HG03108 (cell line): Measurements from ENCODE around the gene OGDHL.
"Not testable (repeated sequence)": the region's sequence is repeated elsewhere in the genome, so short reads cannot be mapped to it uniquely, and the experiment has no call there.

Experiments used
- ATAC-seq: cut with Tn5 transposase; IDR thresholded peaks from one replicate; pipeline ENCODE4 v1.9.1; 2021; ENCODE audit warnings: moderate library complexity; ENCODE audit not compliant: unreplicated experiment

The OGDHL gene

DNA sequence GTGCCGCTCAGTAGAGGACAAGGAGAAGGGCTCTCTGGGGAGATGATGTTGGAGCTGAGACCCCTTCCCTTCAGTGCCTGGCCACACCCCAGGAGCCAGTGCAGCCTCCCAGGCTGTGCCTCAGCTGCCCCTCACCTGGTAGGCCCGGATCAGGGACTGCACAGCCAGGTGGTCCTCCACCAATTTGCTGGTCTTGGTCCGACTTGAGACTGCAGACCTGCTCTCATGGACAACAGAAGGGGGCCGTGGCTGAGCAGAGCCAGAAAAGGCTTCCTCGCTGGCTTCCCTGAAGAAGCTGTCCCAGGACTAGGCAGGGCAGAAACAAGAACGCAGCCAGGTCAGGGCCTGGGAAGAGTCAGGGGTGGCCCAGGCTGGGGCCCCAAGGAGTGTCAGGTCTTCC, 5.5 kb downstream of the OGDHL start:
- no peak for ATAC-seq

GRCh38 chr10:49756031-49756430, 6.1 kb downstream of the OGDHL start:
- no peak for ATAC-seq

DNA sequence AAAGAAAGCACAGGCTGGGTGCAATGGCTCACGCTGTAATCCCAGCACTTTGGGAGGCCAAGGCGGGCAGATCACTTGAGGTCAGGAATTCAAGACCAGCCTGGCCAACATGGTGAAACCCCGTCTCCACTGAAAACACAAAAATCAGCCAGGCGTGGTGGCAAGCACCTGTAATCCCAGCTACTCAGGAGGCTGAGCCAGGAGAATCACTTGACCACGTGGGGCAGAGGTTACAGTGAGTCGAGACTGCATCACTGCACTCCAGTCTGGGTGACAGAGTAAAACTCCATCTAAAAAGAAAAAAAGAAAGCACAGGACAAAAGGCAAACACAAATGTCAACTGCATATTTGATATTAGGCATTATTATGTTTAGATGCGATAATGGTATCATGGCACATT, 7.2 kb downstream of the OGDHL start:
- not testable (repeated sequence) for ATAC-seq

DNA sequence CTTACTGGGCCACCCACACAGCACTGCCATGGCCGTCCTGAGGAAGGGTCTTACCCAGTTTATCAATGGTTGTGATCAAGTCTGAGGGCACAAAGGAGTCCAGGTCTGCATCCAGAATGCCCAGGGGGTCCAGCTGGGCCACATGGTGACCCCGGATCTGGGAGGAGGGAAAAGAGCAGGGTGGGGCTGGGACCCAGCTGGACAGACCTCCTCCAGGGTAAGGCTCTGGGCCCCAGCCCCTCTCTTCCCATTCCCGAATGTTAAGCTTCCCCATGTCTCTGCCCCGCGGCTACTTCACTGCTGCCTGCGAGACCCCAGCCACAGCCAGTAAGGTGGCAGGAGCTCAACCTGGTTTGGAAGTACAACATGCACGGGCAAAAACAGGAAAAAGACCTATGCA, 9.5 kb downstream of the OGDHL start:
- no peak for ATAC-seq

DNA sequence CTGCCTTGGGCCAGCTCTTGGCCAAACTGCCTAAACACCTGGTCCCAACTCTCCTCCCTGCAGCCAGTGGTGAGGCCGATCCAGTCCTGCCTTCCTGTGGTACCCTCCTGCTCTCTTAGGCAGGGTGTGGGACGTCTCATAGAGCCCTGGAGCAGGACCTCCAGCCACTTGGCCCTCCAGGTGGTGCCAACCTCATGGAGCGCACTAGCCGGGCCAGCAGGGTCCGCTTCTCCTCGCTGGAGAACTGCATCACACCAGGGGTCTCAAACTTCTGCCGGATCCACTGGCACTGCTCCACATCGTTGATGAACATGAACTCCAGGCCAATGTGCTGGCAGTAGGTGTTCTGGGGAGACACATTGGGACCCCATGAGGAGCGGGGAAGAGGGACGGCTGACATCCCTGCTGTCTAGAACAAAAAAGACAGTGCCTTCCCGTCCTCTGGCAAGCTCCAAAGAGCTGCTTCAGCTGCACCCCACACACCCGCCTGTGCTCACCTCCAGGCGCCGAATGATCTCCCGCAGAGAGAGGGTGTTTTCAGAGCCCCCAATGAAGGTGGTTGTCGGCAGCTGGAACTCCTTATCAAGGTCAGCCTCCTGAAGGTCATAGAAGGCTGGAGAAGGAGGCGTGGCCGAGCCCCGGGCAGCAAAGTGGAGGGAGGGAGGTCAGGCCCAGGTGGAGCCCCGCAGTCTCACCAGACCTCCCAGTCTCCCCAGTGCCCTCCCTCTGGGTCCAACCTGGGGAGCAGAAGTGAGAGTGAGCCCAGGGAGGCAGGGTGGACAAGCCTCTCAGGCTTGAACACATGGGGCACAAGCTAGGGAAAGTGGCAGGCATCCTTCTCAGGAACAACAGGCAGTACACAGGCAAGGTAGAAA, 10.2 kb downstream of the OGDHL start:
- ATAC-seq = no peak

GRCh38 chr10:49751216-49751615, 10.9 kb downstream of the OGDHL start:
- no peak for ATAC-seq

DNA sequence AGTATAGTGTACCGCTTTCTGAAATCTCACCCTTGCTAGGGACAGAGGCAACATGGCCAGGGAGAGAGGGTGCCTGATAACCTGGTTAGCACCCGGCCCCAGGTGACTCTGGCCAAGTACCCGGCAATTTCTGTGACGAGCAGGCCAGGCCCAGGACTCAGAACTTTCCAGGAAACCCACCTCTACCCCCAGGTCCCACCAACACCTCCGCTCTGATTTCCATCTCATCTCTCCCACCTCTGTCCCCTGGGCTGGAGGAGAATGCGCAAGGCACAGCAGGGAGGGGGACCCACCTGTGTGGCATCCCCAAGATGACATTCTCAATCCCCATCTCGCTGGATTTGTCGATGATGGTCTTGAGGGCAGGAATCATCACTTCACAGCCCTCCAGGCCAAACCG, 11.6 kb downstream of the OGDHL start:
- no peak for ATAC-seq

DNA sequence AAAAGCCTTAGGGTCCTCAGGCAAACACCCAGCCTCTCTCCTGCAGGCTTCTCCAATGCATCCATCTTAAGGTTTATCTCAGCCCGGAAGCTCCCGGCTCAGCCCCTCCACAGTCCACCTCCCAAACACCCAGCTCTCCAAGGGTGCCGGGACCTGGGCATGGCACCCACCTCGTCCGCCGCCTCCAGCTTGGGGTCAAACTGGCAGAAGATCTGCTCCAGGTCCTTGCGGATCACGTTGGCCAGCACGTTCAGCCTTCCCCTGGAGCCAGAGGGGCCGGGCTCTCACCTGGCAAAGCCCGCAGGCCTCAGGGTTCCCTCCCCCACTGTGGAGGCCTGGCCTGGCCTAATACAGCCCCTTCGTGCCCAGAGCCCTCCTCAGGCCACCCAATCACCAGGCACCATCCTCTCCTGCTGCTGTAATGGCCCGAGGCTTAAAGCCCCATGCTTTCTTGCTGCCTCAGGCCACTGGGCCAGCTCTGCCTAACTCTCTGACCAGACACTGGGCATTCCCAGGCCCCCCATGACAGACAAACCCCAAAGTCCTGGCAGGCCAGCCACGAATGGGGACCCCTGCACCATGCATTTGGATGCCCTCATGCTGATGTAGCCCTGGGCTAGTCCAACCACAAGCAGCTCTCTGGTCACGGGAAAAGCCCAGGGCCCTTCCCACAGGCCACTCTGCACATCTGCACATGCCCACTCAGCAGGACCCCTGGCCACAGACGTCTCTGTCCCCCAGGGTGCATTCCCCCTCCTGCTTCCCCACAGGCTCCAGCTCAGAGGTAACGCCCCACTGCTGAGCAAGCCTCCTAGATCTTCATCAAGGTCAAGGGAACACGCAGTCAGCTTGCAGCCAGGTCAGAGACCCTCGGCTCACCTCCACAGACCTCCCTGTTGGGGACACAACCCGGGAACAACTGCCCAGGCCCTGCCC, 12.3 kb downstream of the OGDHL start:
- no peak for ATAC-seq

GRCh38 chr10:49749144-49749543, 13.0 kb downstream of the OGDHL start:
- no peak for ATAC-seq

DNA sequence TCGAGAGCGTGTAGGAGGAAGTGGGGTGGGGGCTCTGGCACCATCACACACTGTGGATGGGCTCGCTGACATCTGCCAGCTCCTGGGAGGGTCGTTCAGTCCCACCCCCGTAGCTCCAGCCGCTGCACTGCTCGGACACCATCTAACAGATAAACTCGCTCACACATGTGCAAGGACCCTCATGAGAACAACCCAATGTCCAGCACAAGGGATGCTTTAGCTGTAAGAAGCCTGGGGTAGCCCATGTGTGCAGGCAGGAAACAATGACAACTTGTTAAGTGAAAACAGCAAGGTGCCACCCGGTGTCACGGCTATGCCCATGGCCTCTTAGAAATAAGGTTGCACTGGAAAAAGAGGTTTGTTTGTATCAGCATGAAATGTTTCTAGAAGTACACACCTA, 14.1 kb downstream of the OGDHL start:
- ATAC-seq = no peak

DNA sequence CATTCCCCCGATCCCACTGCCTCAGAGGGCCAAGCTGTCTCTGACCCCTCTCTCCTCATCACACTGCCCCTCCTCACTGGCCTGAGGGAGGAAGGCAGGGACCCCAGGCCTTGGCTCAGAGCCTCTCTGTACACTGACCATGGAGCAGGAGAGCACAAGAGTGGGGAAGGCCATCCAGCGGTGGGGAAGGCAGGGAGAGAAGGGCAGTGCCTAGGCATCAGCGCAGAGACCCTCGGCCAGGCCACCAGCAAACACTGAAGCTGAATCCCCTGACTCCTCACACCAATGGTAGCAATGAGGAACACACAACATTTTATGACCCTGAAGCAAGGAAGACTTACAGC, 14.8 kb downstream of the OGDHL start:
- no peak for ATAC-seq

DNA sequence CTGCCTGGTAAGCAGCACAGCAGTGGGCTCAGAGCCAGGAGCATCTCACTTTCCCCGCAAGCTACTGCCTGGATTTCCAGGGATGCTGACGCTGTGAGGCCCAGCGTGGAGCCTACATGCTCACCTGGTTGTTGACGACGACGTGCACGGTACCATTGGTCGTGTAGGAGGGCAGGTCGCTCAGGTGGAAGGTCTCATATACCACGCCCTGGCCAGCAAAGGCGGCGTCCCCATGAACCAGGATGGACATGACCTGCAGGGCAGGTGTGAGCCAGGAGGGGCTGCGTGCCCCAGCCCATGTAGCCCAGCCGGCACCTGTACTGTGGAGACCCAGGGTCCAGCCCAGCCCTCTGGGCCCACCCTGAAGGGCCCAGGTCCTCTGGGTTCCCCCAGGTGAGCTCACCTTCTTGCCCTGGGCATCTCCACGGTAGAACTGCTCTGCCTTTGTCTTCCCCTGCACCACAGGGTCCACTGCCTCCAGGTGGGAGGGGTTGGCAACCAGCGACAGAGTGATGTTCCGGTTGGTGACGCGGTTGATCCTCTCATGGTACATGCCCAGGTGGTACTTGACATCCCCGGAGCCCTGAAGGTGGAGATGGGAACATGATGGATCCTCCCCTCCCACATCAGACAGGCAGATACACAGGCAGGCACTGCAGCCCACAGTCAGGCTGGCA, 15.4 kb downstream of the OGDHL start:
- ATAC-seq = no peak

- ATAC-seq = no peak
These were observed 16.4 kb downstream of the OGDHL start for GRCh38 chr10:49745756-49746155.

GRCh38 chr10:49744924-49745605, 17.1 kb downstream of the OGDHL start:
- no peak for ATAC-seq

- ATAC-seq = no peak
These were observed 17.9 kb downstream of the OGDHL start for GRCh38 chr10:49744091-49744685.

GRCh38 chr10:49743464-49744075, 18.6 kb downstream of the OGDHL start:
- ATAC-seq = no peak

DNA sequence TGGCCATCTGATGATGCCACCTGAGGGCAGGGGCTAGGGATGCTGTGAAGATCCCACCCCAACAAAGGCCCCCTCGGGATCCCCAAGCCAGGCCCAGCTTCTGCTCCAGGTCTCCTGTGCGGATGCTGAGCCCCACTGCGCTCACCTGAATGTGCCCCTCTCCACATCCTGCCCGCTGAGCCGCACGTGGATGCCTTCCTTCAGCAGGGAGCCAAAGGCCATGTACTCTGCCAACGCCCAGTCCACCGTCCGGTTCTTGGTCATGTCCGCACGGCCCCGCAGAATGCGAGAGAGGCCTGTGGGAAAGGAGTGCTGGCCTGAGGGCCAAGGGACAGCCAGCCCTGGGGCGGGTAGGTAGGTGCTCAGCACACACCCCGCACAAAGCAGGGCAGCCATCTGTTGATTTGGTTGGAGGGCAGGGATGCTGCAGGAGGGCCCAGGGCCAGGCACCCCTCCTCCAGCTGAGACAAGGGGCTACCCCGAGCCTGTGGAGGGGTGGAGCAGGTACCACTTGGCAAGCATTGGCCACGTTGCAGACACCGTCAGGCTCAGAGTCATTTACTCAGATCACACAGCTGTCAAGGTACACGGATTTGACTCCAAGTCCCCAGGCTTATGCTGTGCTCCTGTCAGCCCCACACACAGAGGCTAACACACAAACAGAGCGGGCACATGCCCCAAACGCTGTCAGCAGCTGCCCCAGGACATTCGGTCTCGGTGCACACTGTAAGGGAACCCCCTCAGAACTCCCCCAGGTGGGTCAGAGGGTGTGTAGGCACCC, 19.2 kb downstream of the OGDHL start:
- no peak for ATAC-seq

GRCh38 chr10:49741108-49741995, 20.8 kb downstream of the OGDHL start:
- no peak for ATAC-seq
